IMR-90 (cell line): Measurements from ENCODE around the gene IFIT5. TPM values are rescaled to one million over a fixed set of nuclear protein-coding genes. Genes with fewer than 3 reads are reported as not detected.

Experiments
- ATAC-seq: fragments of 200-7000 bp; cut with Tn5 transposase; 2 replicates; pipeline ENCODE4 v1.9.1; 2020; ENCODE audit warnings: low read depth, mild to moderate bottlenecking, moderate library complexity
- BruUV-seq: library from RNA; stranded (reverse); fragments of 400-500 nt; replicated peaks from 2 replicates; lab custom pipeline; 2021; lab: Mats Ljungman, UMichigan
- CTCF ChIA-PET: fragments of 300-600 bp; formaldehyde crosslinking; extraction: SDS; loops from one replicate; lab custom pipeline; 2021; ENCODE audit warnings: antibody characterized with exemption; lab: Yijun Ruan, JAX
- POLR2A ChIA-PET: fragments of 300-600 bp; sonication (Branson Sonifier 250); formaldehyde crosslinking; loops from one replicate; lab custom pipeline; 2022; ENCODE audit warnings: antibody characterized with exemption; ENCODE audit not compliant: unreplicated experiment; lab: Charles Lee
- DNase-seq: peaks from one replicate; pipeline ENCODE4 v3.0.0; 2013
- H2AFZ ChIP-seq: replicated peaks from 2 replicates; pipeline ENCODE3; 2013; ENCODE audit warnings: low read length, mild to moderate bottlenecking; ENCODE audit not compliant: poor library complexity
- H2AK5ac ChIP-seq: 2 replicates; pipeline ENCODE4 v1.6.1; 2013; ENCODE audit warnings: low read depth, low read length, inconsistent platforms
- H2AK9ac ChIP-seq: replicated peaks from 2 replicates; pipeline ENCODE3; 2013; ENCODE audit warnings: mild to moderate bottlenecking, low read depth, low read length, moderate library complexity; ENCODE audit not compliant: poor library complexity
- H2BK120ac ChIP-seq: 2 replicates; pipeline ENCODE4 v1.6.1; 2013; ENCODE audit warnings: low read depth, low read length, inconsistent platforms
- H2BK15ac ChIP-seq: 3 replicates; pipeline ENCODE4 v1.6.1; 2013; ENCODE audit warnings: low read depth, low read length, inconsistent platforms
- H2BK20ac ChIP-seq: 2 replicates; pipeline ENCODE4 v1.6.1; 2013; ENCODE audit warnings: low read depth, mild to moderate bottlenecking, inconsistent platforms, low read length, moderate library complexity
- H2BK5ac ChIP-seq: 2 replicates; pipeline ENCODE4 v1.6.1; 2013; ENCODE audit warnings: mild to moderate bottlenecking, low read depth, low read length, inconsistent platforms; ENCODE audit not compliant: poor library complexity, severe bottlenecking
- H3K14ac ChIP-seq: replicated peaks from 2 replicates; pipeline ENCODE4 v1.6.1; 2013; ENCODE audit warnings: low read depth, low read length, inconsistent platforms
- H3K18ac ChIP-seq: 2 replicates; pipeline ENCODE4 v1.6.1; 2013; ENCODE audit warnings: low read depth, low read length, control low read depth
- H3K23ac ChIP-seq: 2 replicates; pipeline ENCODE4 v1.6.1; 2013; ENCODE audit warnings: low read depth, low read length, inconsistent platforms
- H3K27ac ChIP-seq: 2 replicates; pipeline ENCODE4 v1.5.1; 2013; ENCODE audit warnings: mild to moderate bottlenecking, control low read depth, low read length; ENCODE audit not compliant: insufficient read depth
- H3K27me3 ChIP-seq: 2 replicates; pipeline ENCODE4 v1.6.1; 2013; ENCODE audit warnings: low read length; ENCODE audit not compliant: control insufficient read depth, insufficient read depth
- H3K36me3 ChIP-seq: 2 replicates; pipeline ENCODE4 v1.6.1; 2013; ENCODE audit warnings: low read length, mixed read lengths; ENCODE audit not compliant: control insufficient read depth, insufficient read depth
- H3K4ac ChIP-seq: 2 replicates; pipeline ENCODE4 v1.6.1; 2013; ENCODE audit warnings: low read depth, low read length, inconsistent platforms
- H3K4me1 ChIP-seq: 2 replicates; pipeline ENCODE4 v1.6.1; 2013; ENCODE audit warnings: low read length, mixed read lengths; ENCODE audit not compliant: control insufficient read depth, insufficient read depth
- H3K4me2 ChIP-seq: 2 replicates; pipeline ENCODE4 v1.6.1; 2013; ENCODE audit warnings: low read depth, mild to moderate bottlenecking, control low read depth, low read length, moderate library complexity
- H3K4me3 ChIP-seq: 2 replicates; pipeline ENCODE4 v1.5.1; 2013; ENCODE audit warnings: low read depth, mild to moderate bottlenecking, control low read depth, low read length, moderate library complexity; ENCODE audit not compliant: insufficient read depth
- H3K56ac ChIP-seq: 2 replicates; pipeline ENCODE4 v1.6.1; 2013; ENCODE audit warnings: low read length, inconsistent platforms; ENCODE audit not compliant: insufficient read depth; ENCODE audit errors: extremely low read depth
- H3K79me1 ChIP-seq, 2 experiments: 2 replicates each; pipeline ENCODE4 v1.6.1; 2013; ENCODE audit warnings: low read length in 2 of 2, inconsistent platforms in 1 of 2, low read depth in 1 of 2
- H3K9ac ChIP-seq: 2 replicates; pipeline ENCODE4 v1.6.1; 2013; ENCODE audit warnings: low read depth, low read length, control low read depth
- H3K9me1 ChIP-seq: 2 replicates; pipeline ENCODE4 v1.6.1; 2013; ENCODE audit warnings: low read length, inconsistent platforms; ENCODE audit not compliant: insufficient read depth
- H3K9me3 ChIP-seq: 2 replicates; pipeline ENCODE4 v1.6.1; 2013; ENCODE audit warnings: low read length; ENCODE audit not compliant: control insufficient read depth, insufficient read depth
- H4K20me1 ChIP-seq: 2 replicates; pipeline ENCODE4 v1.6.1; 2013; ENCODE audit warnings: low read length, inconsistent platforms; ENCODE audit not compliant: insufficient read depth
- H4K5ac ChIP-seq: 2 replicates; pipeline ENCODE4 v1.6.1; 2013; ENCODE audit warnings: mild to moderate bottlenecking, low read depth, low read length, control low read depth
- H4K8ac ChIP-seq, 2 experiments: 2 replicates each; pipeline ENCODE4 v1.6.1; 2013; ENCODE audit warnings: low read depth in 2 of 2, low read length in 2 of 2, control low read depth in 1 of 2, inconsistent platforms in 1 of 2
- H4K91ac ChIP-seq: 2 replicates; pipeline ENCODE4 v1.6.1; 2013; ENCODE audit warnings: low read depth, low read length, inconsistent platforms; ENCODE audit not compliant: insufficient read depth
- BHLHE40 ChIP-seq: fragments of 150-350 bp; IDR thresholded peaks from 2 replicates; pipeline ENCODE4 v1.6.1; 2016; ENCODE audit warnings: mild to moderate bottlenecking, low read depth, low read length
- CEBPB ChIP-seq: IDR thresholded peaks from 2 replicates; pipeline ENCODE4 v1.6.1; 2012; ENCODE audit warnings: low read depth, low read length, improper control_type of control experiment
- CHD1 ChIP-seq: IDR thresholded peaks from 2 replicates; pipeline ENCODE4 v1.6.1; 2012; ENCODE audit warnings: low read depth, low read length, improper control_type of control experiment
- FOS ChIP-seq: fragments of 150-350 bp; IDR thresholded peaks from 2 replicates; pipeline ENCODE4 v1.6.1; 2016; ENCODE audit warnings: low read depth, low read length
- MAFK ChIP-seq: IDR thresholded peaks from 2 replicates; pipeline ENCODE4 v1.6.1; 2012; ENCODE audit warnings: low read depth, low read length, improper control_type of control experiment
- MAZ ChIP-seq: IDR thresholded peaks from 2 replicates; pipeline ENCODE4 v1.6.1; 2012; ENCODE audit warnings: low read depth, mild to moderate bottlenecking, low read length, improper control_type of control experiment, moderate library complexity, borderline replicate concordance
- MXI1 ChIP-seq: IDR thresholded peaks from 2 replicates; pipeline ENCODE4 v1.6.1; 2012; ENCODE audit warnings: low read depth, mild to moderate bottlenecking, low read length, moderate library complexity, borderline replicate concordance
- NFE2L2 ChIP-seq: fragments of 150-350 bp; IDR thresholded peaks from 2 replicates; pipeline ENCODE4 v1.6.1; 2016; ENCODE audit warnings: low read depth, mild to moderate bottlenecking, low read length
- POLR2A ChIP-seq: IDR thresholded peaks from 2 replicates; pipeline ENCODE4 v1.6.1; 2012; ENCODE audit warnings: mild to moderate bottlenecking, low read depth, low read length
- RAD21 ChIP-seq: IDR thresholded peaks from 2 replicates; pipeline ENCODE4 v1.6.1; 2012; ENCODE audit warnings: low read length, improper control_type of control experiment
- RCOR1 ChIP-seq: IDR thresholded peaks from 2 replicates; pipeline ENCODE4 v1.6.1; 2012; ENCODE audit warnings: mild to moderate bottlenecking, low read length, improper control_type of control experiment; ENCODE audit not compliant: insufficient replicate concordance
- RFX5 ChIP-seq: IDR thresholded peaks from 2 replicates; pipeline ENCODE4 v1.8.0; 2012; ENCODE audit warnings: low read depth, mild to moderate bottlenecking, low read length, moderate library complexity
- SMC3 ChIP-seq: fragments of 150-350 bp; IDR thresholded peaks from 2 replicates; pipeline ENCODE4 v1.6.1; 2016; ENCODE audit warnings: low read depth, mild to moderate bottlenecking, antibody characterized with exemption, low read length, moderate library complexity
- WGBS, 2 experiments: methylation state at CpG; one replicate each; pipeline versions ENCODE4 v1.1.5 to v1.1.7; 2013; ENCODE audit warnings: missing lambda C conversion rate in 2 of 2; ENCODE audit not compliant: insufficient read length in 1 of 2; ENCODE audit errors: extremely low coverage in 2 of 2; 5-methylcytosine and 5-hydroxymethylcytosine counted together
- dilution Hi-C: fragments of 300-500 bp; cut with HindIII; formaldehyde crosslinking; loops from one replicate; pipeline ENCODE4 v1.14.3; 2018; ENCODE audit warnings: low sequenced_read_pairs; ENCODE audit not compliant: unreplicated experiment
- in situ Hi-C: fragments of 300-500 bp; cut with MboI; formaldehyde crosslinking; loops from 3 replicates; pipeline ENCODE4 v1.14.3; 2019; ENCODE audit warnings: low sequenced_read_pairs, inconsistent platforms, mixed read lengths
- intact Hi-C: fragments of 100-400 bp; cut with micrococcal nuclease; formaldehyde crosslinking; loops from 2 replicates; pipeline ENCODE4 v1.10.0; 2022
- polyA plus RNA-seq, 3 experiments: library from polyadenylated mRNA; depleted of rRNA; stranded (reverse); fragments of >200 nt; gene quantifications; 2 replicates each; pipeline ENCODE4 v1.2.3, GENCODE V29; 2012; ENCODE audit warnings: low replicate concordance in 1 of 3
- total RNA-seq: library from RNA; depleted of rRNA; stranded (reverse); fragments of >200 nt; gene quantifications from 2 replicates; pipeline ENCODE4 v1.2.3, GENCODE V29; 2012
- TF ChIP-seq, protein P1 (sequence below): fragments of 150-350 bp; IDR thresholded peaks from 2 replicates; pipeline ENCODE4 v1.6.1; 2016; ENCODE audit warnings: low read depth, mild to moderate bottlenecking, low read length, moderate library complexity, borderline replicate concordance
- TF ChIP-seq, protein P2 (sequence below): fragments of 150-350 bp; IDR thresholded peaks from 2 replicates; pipeline ENCODE4 v1.6.1; 2017; ENCODE audit warnings: mild to moderate bottlenecking, antibody characterized with exemption, low read length, low read depth
- TF ChIP-seq, protein P3 (sequence below): conservative IDR thresholded peaks from 2 replicates; pipeline ENCODE4 v1.5.1; 2012; ENCODE audit warnings: mild to moderate bottlenecking, low read depth, low read length, improper control_type of control experiment

Gene IFIT5
- total and polyA plus RNA-seq, 2 of the 4 experiments (the other 2 are of a cell fraction) = 5.2 to 18.1 TPM

DNA sequence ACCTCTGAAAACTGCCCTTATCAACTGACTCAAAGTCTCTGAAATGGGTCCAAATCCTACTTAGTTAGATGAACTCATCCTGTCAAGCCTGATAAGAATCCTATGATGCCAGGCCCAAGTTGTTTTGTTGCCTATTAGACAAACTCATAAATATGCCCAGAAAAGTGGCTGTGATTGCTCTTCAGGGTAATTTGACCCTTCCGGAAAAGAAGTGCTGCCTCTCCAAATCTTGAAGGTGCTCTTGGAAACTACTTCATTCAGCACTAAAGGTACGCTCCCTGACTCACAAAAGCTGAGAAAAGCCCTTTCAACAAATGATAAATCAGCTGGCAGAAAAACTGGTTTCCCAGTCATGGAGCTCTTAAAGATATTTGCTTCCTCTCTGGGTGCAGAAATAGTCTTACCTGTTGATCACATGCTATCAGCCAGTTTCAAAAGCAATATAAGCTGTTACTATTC is 6.7 kb downstream of the IFIT5 start:
- no peak overlapping the region for H3K14ac ChIP-seq
- H2BK120ac ChIP-seq = no peak overlapping the region
- H4K91ac ChIP-seq = no peak overlapping the region
- H3K27ac ChIP-seq = no peak overlapping the region
- intact Hi-C loops (loop anchor here (10.0 kb wide), 3 partner anchors 854 to 1444 kb away; no protein-coding TSS in a partner anchor), dilution Hi-C loops (no loop called here), in situ Hi-C loops (loop anchor here (10.0 kb wide), 1 partner anchor 1164 kb away; no protein-coding TSS in a partner anchor)
- TF ChIP-seq FOS (no peak), RAD21 (no peak), CHD1 (no peak), RCOR1 (no peak), RFX5 (no peak), CEBPB (no peak), MXI1 (no peak), SMC3 (no peak), POLR2A (no peak), NFE2L2 (no peak), BHLHE40 (no peak), MAZ (no peak), MAFK (no peak)
- TF ChIP-seq, protein P1, sequence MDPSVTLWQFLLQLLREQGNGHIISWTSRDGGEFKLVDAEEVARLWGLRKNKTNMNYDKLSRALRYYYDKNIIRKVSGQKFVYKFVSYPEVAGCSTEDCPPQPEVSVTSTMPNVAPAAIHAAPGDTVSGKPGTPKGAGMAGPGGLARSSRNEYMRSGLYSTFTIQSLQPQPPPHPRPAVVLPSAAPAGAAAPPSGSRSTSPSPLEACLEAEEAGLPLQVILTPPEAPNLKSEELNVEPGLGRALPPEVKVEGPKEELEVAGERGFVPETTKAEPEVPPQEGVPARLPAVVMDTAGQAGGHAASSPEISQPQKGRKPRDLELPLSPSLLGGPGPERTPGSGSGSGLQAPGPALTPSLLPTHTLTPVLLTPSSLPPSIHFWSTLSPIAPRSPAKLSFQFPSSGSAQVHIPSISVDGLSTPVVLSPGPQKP = no peak
- TF ChIP-seq, protein P2, sequence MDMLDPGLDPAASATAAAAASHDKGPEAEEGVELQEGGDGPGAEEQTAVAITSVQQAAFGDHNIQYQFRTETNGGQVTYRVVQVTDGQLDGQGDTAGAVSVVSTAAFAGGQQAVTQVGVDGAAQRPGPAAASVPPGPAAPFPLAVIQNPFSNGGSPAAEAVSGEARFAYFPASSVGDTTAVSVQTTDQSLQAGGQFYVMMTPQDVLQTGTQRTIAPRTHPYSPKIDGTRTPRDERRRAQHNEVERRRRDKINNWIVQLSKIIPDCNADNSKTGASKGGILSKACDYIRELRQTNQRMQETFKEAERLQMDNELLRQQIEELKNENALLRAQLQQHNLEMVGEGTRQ = no peak
- TF ChIP-seq, protein P3, sequence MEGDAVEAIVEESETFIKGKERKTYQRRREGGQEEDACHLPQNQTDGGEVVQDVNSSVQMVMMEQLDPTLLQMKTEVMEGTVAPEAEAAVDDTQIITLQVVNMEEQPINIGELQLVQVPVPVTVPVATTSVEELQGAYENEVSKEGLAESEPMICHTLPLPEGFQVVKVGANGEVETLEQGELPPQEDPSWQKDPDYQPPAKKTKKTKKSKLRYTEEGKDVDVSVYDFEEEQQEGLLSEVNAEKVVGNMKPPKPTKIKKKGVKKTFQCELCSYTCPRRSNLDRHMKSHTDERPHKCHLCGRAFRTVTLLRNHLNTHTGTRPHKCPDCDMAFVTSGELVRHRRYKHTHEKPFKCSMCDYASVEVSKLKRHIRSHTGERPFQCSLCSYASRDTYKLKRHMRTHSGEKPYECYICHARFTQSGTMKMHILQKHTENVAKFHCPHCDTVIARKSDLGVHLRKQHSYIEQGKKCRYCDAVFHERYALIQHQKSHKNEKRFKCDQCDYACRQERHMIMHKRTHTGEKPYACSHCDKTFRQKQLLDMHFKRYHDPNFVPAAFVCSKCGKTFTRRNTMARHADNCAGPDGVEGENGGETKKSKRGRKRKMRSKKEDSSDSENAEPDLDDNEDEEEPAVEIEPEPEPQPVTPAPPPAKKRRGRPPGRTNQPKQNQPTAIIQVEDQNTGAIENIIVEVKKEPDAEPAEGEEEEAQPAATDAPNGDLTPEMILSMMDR = no peak
- no peak overlapping the region for H3K56ac ChIP-seq
- H3K18ac ChIP-seq = no peak overlapping the region
- no peaks in the 10 kb centered on the region for H4K20me1 ChIP-seq
- no peak for ATAC-seq
- WGBS, 2 experiments = no CpG with 5 or more reads among the region's 2 CpGs
- no peaks in the 10 kb centered on the region for H3K27me3 ChIP-seq
- no TSS peak for BruUV-seq
- CTCF ChIA-PET = interaction anchor here (0.6 kb wide), 1 partner anchor 65 kb away, joined by 4 read pairs; no protein-coding TSS in a partner anchor
- no peak overlapping the region for H3K23ac ChIP-seq
- H3K9ac ChIP-seq = no peak overlapping the region
- no peak overlapping the region for H3K4ac ChIP-seq
- no peak overlapping the region for H2BK15ac ChIP-seq
- H3K36me3 ChIP-seq = peaks cover 4% of the 10 kb centered on the region
- H3K79me1 ChIP-seq = peaks cover 12 to 22% of the 10 kb centered on the region in 2 experiments
- H3K4me1 ChIP-seq = peaks cover 4% of the 10 kb centered on the region
- H2AK5ac ChIP-seq = no peak overlapping the region
- no peak overlapping the region for H4K5ac ChIP-seq
- H4K8ac ChIP-seq = no peak overlapping the region
- H3K4me3 ChIP-seq = no peak overlapping the region
- H2BK5ac ChIP-seq = no peak overlapping the region
- H2BK20ac ChIP-seq = no peak overlapping the region
- 0 out of 2 replicates have a peak, but pooled peaks cover 6% of the 10 kb centered on the region for H3K9me1 ChIP-seq
- H2AK9ac ChIP-seq = no peak overlapping the region
- H2AFZ ChIP-seq = no peak overlapping the region
- H3K9me3 ChIP-seq = no peaks in the 10 kb centered on the region
- no peak for DNase-seq
- H3K4me2 ChIP-seq = no peak overlapping the region
- POLR2A ChIA-PET = no interaction called here
